Kidney (tissue), 14 donors: ENCODE data around the gene NPIPB8. TPM values are rescaled to one million over a fixed set of nuclear protein-coding genes. Genes with fewer than 3 reads are reported as not detected.
"Not testable (repeated sequence)": the region's sequence is repeated elsewhere in the genome, so short reads cannot be mapped to it uniquely, and the experiment has no call there.

Source experiments
- DNase-seq, 5 donors: peaks; one replicate each; pipeline ENCODE4 v3.0.0-alpha.2; 2013 to 2020
- FAIRE-seq: peaks from 2 replicates; lab custom pipeline; 2012; peaks lifted over from hg19 to GRCh38; lab: Jason Lieb, UNC
- H3K27ac ChIP-seq, 2 donors: one replicate each; pipeline ENCODE4 v1.7.0; 2013; ENCODE audit warnings: low read depth in 2 of 2, low read length in 2 of 2, inconsistent platforms in 1 of 2
- H3K27me3 ChIP-seq: one replicate; pipeline ENCODE4 v1.7.1; 2013; ENCODE audit warnings: low read length, inconsistent platforms; ENCODE audit not compliant: control insufficient read depth, insufficient read depth
- H3K36me3 ChIP-seq, 3 donors: one replicate each; pipeline versions ENCODE4 v1.7.0 to v1.7.1; 2013; ENCODE audit warnings: low read length in 3 of 3, control low read depth in 1 of 3, inconsistent platforms in 1 of 3; ENCODE audit not compliant: insufficient read depth in 3 of 3, control insufficient read depth in 2 of 3
- H3K4me1 ChIP-seq, 3 donors: one replicate each; pipeline versions ENCODE4 v1.7.0 to v1.7.1; 2013; ENCODE audit warnings: low read length in 3 of 3, inconsistent platforms in 1 of 3, low read depth in 1 of 3; ENCODE audit not compliant: control insufficient read depth in 2 of 3, insufficient read depth in 2 of 3
- H3K4me3 ChIP-seq, 3 donors: one replicate each; pipeline versions ENCODE4 v1.7.0 to v1.8.1; 2013; ENCODE audit warnings: low read length in 3 of 3, control low read depth in 1 of 3, inconsistent platforms in 1 of 3
- H3K9ac ChIP-seq, 3 donors: one replicate each; pipeline versions ENCODE4 v1.7.0 to v1.7.1; 2013; ENCODE audit warnings: low read length in 3 of 3, control low read depth in 1 of 3, inconsistent platforms in 1 of 3
- H3K9me3 ChIP-seq, 3 donors: one replicate each; pipeline versions ENCODE4 v1.7.0 to v1.7.1; 2013; ENCODE audit warnings: low read length in 3 of 3, control low read depth in 1 of 3, inconsistent platforms in 1 of 3; ENCODE audit not compliant: control insufficient read depth in 2 of 3, insufficient read depth in 1 of 3
- CTCF ChIP-seq: IDR thresholded peaks from 3 replicates; pipeline ENCODE4 v1.5.1; 2012; ENCODE audit warnings: mild to moderate bottlenecking, moderate library complexity, borderline replicate concordance; ENCODE audit not compliant: insufficient read depth; ENCODE audit errors: extremely low read depth
- intact Hi-C: fragments of 100-400 bp; cut with DNase I; formaldehyde crosslinking; loops from one replicate; pipeline ENCODE4 v1.11.1; 2022
- polyA plus RNA-seq: library from polyadenylated mRNA; stranded (reverse); fragments of 350-450 nt; fragmentation: Illumina TruSeq; extraction: RNeasy Lipid Tissue Mini Kit (QIAGEN cat#74804); gene quantifications from one replicate; pipeline ENCODE4 v1.2.3, GENCODE V29; 2014; ENCODE audit warnings: low read depth, low replicate concordance; ENCODE audit not compliant: insufficient read depth
- total RNA-seq: library from RNA; stranded (reverse); fragmentation: NEBNext Ultra II Directional; extraction: Animal tissue kit (Norgen Biotek cat#: 25700); gene quantifications from one replicate; pipeline ENCODE4 v1.2.1, GENCODE V29; 2021
- donor health status: control.
- donor health status: control.
- donor health status: control.
- donor health status: control.
- donor health status: control.
- donor health status: DM: yes; HTN: yes; CAD: no.
- donor health status: Normal renal cell carcinoma (clear cell type).

The NPIPB8 gene
- total and polyA plus RNA-seq, 2 donors from 2014 or later: 2.0 TPM; not detected in 1

- H3K4me3 ChIP-seq: no peak overlapping the region
- no peaks in the 10 kb centered on the region for H3K27me3 ChIP-seq
- no peak for TF ChIP-seq CTCF
- FAIRE-seq (no peak), DNase-seq (peak in 4 of 5 donors; percentile 71 to 83 (median 80))
- H3K9me3 ChIP-seq: no peaks in the 10 kb centered on the region
- no peak overlapping the region for H3K27ac ChIP-seq
- intact Hi-C loops: no loop called here
- H3K4me1 ChIP-seq: no peaks in the 10 kb centered on the region
- H3K36me3 ChIP-seq: no peaks in the 10 kb centered on the region
- H3K9ac ChIP-seq: no peak overlapping the region
These were observed 20.0 kb upstream of the NPIPB8 start for GRCh38 chr16:28617874-28618273.

GRCh38 chr16:28620316-28620715 is 17.5 kb upstream of the NPIPB8 start:
- H3K36me3 ChIP-seq, intact Hi-C loops, H3K27me3 ChIP-seq, H3K27ac ChIP-seq, H3K4me1 ChIP-seq, H3K9me3 ChIP-seq, H3K4me3 ChIP-seq, DNase-seq, FAIRE-seq, H3K9ac ChIP-seq: not testable (repeated sequence)

- no peaks in the 10 kb centered on the region for H3K27me3 ChIP-seq
- intact Hi-C loops: no loop called here
- DNase-seq: no peak
- no peak for FAIRE-seq
- no peak for TF ChIP-seq CTCF
- no peaks in the 10 kb centered on the region for H3K9me3 ChIP-seq
- no peak overlapping the region for H3K9ac ChIP-seq
- H3K4me1 ChIP-seq: no peaks in the 10 kb centered on the region
- no peak overlapping the region for H3K27ac ChIP-seq
- no peak overlapping the region for H3K4me3 ChIP-seq
- no peaks in the 10 kb centered on the region for H3K36me3 ChIP-seq
These were observed 16.2 kb upstream of the NPIPB8 start for GRCh38 chr16:28621481-28622155.

- FAIRE-seq, H3K4me1 ChIP-seq, H3K27ac ChIP-seq, H3K36me3 ChIP-seq, intact Hi-C loops, H3K27me3 ChIP-seq, DNase-seq, H3K9me3 ChIP-seq, H3K9ac ChIP-seq: not testable (repeated sequence)
- peak overlapping the region in 1 of 3 donors; percentile 61 for H3K4me3 ChIP-seq
These were observed 15.2 kb upstream of the NPIPB8 start for GRCh38 chr16:28622532-28623171.
